GM21529 (cell line): Measurements from ENCODE around the gene GAS1.

Experiments
- ATAC-seq: cut with Tn5 transposase; IDR thresholded peaks from one replicate; pipeline ENCODE4 v1.9.1; 2021; ENCODE audit not compliant: unreplicated experiment

Gene GAS1

DNA sequence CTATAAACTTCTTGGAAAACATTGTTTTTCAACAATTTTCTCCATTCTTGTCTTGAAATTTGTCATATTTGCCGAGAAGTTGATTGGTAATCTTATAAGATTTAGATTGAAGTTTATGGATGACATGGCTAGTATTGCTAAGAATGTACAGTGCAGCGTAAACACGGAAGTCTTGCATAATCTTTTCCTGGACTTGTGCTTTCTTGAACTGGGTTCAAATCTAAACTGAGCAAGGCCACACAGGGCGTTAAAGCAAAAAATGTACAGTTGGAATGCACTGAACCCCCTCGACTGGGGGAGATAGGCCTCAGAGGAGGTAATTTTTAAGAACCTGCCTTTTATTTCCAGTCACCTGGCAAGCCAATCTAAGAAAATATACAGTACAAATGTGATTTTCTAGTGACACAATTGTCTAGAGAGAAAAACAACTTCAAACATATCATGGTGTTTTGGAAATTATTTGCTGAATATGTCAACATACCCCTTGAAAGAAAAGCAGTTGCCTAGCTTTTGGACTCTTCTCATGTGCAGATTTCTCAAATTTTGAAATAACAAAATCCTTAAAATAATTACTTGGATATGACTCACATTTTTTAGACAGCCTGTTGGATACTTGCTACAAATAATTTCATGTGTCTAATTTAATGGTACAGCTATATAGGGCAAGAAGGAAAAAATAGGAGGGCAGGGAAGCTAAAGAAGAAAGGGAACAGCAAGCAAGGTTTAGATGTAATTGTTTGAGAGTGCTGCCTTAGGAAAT lies 18.5 kb upstream of the GAS1 start:
- ATAC-seq = no peak

DNA sequence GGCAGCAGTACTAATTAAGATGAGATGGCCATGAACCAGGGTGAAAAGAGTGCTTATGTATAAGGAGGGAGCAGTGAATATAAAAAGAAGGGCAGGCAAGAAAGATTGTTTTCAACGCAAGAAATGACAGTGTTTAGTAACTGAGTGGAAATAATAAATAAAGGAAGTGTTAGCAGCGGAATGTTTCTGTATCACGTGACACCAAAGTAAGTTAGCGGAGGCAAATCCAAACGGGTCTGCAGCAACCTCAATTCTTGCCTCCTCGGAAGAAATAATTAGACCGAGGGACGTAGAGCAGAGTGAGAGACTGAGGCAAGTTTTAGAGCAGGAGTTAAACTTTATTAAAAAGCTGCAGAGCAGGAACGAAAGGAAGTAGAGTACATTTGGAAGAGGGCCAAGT lies 15.4 kb upstream of the GAS1 start:
- no peak for ATAC-seq

DNA sequence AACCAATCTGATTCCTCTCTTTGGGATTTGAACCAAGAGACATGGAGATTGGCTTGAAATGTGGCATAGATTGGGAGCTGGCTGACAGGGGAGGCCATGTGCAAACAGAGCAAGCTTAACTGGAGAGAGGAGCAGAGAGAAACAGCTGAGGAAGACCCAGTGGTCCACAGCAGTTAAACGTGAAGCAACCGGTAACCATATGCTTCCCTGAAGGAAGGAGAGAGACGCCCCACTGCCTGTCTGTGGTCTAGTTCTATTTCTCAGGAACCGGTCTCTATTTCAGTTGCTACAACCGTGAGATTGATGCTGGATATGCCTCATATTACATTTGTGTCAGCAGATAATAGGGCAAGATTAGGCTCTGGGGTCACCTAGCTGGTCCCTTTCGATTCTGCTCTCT lies 13.6 kb upstream of the GAS1 start:
- no peak for ATAC-seq

DNA sequence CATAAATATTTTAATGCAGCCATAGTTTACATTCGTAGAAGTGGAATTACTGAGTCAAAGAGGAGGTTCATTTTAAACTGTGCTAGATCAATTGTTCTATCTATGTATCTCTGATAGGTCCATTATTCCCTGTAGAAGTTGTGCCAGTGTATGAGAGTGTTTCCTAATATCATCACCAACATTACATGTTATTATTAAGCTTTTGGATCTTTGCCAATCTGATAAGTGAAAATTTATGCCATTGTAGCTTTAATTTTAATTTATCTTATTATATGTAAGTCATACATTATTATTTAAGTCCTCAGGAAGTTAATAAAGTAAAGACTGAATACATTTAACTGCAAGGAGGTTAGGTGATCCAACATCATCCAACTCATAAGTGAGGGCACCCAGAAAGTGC lies 10.9 kb upstream of the GAS1 start:
- no peak for ATAC-seq

DNA sequence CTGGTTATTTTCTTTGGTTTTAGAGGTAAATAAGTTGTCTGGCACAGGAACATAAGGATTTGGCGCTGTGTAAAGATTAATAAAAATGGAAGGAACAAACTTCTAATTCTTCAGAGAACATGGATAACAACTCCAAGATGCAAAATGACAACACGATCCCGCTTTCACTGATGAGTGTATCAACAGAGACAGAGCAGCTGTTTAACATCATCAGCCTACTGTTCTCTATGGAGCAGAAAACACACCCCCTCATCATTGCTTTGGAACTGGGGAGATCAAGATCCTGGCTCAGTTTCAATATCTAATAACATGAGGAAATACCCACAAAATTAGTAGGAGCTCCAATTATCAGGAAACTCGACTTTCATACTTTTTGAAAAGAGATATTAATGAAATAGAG lies 8.3 kb upstream of the GAS1 start:
- no peak for ATAC-seq

DNA sequence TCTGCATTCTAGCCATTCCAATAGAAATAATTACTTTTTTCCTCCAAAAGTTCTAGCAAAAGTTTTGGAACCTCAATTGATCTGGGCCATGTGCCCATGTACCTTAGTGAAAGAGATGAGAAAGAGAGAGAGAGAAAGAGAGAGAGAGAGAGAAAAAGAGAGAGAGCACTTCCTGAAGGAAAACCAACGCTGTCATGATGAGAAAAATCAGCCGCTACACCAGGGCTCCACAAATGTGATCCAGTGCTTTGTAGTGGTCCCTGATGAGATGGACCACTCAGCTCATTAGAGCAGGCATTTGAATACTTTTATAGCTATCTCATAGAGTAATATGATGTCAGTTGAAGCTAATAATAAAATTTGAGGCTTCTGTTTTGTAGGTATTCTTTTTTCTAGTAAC lies 7.7 kb upstream of the GAS1 start:
- ATAC-seq = no peak

DNA sequence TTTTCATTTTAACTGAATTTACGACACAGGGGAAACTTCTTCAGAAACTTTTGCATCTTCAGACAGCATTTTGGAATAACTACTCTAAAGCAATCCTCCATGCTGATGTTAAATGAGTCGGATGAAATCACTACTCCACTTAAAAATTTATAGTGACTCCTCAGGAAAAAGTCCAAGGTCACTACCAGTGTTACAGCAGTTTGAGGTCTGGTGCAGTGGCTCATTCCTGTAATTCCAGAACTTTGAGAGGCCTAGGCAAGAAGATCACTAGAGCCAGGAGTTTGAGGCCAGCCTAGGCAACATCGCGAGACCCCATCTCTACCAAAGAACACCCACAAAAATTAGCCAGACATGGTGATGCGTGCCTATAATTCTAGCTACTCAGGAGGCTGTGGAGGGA lies 5.9 kb upstream of the GAS1 start:
- ATAC-seq = no peak

DNA sequence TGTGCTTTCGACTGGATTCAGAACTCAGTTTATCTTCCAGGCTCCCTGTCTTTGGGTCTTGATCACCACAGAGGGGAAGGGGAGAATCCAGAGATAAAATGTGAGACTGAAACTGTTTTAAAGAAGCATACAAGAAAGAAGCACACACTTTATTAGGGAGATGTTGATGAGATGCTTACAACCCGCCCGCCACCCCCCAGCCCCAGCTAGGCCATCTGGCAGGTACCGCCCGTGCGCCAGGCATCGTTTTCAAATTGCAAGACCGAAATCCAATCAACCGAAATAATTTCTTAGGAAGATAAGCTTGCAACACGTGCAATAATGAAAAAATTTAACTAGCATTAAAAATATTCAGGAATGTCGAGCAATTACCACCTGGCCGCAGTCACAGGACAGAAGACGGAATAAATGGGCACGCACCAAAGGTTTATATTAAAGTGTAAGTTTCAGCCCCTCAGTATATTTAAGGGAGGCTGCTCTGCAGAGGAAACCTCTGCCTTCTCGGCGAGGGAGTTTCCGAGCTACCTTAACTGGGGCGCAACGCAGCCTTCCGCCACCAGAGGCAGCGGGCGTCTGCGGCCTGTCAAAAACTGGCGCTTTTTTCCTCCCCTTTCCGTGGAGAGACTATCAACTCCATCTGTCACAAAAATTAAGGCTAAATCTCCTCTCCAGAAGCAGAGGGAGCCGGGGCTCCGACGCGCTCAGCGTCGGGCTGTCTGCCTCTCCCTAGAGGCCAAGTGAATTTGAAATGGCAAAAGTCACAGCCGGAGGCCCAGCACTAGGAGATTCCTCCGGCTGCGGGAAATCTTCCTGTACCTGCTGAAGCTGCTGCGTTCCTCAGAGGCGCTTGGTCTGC lies 996 bp upstream of the GAS1 start:
- peak; percentile 77 for ATAC-seq

DNA sequence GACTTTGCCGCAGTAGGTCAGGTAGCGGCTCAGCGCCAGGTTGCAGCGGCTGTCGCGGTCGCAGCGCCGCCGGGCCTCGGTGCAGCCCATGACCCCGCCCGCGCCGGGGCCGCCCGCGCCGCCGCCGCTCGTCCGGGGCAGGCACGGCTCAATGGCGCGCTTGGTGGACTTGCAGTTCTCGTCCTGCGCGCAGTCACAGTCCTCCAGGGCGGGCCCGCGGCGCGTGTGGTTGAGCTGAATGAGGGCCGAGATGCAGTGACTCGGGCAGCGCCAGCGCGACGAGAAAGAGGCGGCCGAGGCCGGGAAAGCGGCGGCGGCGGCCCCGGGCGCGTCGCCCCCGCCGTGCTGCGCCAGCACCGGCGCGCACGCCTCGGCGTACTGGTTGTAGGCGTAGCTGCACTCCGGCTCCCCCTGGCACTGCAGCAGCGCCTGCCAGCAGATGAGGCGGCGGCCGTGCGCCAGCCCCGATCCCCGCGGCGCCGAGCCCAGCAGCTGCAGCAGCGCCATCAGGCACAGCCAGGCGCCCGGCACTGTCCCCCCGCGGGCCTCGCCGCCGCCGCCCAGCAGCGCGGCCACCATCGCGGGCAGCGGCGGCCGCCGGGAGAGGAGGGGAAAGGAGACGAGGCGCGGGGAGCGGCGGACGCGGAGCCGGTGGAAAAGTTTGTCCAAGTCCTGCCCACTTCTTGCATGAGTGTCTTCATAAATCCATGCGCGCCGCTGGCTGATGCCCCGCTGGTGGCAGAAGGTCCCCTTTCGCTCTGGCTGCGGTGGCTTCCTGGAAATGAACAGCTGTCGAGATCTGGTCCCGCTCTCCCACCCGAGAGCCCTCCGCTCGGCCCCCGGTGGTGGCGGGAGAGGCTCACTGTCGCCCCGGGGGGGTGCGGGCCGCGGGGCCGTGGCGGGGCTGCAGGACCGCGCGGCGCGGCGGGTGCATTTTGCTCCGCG lies 833 bp downstream of the GAS1 start:
- peak; percentile 45 for ATAC-seq

DNA sequence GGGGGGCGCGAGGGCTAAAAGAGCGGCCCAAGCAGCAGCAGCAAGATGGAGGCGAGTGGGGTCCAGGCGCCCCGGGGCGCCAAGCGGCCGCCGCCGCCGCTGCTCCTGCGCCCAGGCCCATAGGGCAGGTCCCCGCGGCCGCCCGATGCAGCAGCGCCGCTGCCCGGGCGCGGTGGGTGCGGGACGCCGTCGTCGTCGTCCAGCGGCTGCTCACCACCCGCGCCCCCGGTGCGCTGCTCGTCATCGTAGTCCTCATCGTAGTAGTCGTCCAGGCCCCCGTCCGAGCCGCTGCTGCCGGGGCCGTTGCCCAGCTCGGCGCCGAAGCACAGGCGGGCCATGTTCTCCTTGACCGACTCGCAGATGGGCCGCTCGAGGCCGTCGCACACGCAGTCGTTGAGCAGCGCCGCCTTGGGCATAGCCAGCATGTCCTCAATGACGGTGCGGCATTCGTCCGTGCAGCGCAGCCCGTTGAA lies 1.5 kb downstream of the GAS1 start:
- ATAC-seq = no peak

DNA sequence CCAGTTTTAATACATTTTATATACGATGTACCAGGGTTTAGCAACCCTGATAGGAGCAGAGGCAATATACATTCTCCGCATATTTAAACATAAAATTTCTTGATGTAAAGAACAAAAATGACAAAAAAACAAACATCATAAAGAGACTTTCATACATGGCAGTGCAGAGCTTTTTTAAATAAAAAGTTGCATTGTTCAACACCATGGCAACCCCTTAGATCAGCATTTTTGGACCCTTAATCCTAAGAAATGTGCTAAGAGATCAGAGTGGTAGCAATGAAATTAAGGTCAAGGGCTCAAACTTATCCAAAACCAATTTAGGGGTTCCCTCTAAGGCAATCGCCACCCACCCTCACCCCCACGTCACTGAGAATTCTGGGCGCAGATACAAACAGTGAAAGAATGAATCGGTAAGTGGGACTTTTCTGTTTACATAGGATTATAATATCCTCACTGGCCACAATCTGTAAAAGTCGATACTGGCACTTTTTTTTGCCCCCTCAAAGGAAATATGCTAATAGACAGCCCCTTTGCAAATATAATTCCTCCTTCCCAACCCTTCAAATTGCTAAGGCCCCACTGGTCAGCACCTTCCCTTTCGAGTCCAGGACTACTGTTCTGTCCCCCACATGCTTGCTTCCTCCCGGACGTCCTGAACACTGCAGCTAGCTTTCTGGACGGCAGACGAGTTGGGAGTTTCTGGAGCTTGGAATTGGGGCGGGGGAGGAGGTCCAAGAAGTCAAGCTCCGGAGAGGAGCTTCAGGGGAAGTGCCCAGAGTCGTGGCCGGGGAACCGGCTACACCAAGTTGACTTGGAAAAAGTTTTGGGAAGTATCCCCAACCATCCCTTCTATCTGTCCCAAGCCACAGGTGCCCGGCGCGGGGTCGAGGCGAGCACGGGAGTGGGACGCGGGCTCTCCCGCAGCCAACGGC lies 2.2 kb downstream of the GAS1 start:
- ATAC-seq = no peak

DNA sequence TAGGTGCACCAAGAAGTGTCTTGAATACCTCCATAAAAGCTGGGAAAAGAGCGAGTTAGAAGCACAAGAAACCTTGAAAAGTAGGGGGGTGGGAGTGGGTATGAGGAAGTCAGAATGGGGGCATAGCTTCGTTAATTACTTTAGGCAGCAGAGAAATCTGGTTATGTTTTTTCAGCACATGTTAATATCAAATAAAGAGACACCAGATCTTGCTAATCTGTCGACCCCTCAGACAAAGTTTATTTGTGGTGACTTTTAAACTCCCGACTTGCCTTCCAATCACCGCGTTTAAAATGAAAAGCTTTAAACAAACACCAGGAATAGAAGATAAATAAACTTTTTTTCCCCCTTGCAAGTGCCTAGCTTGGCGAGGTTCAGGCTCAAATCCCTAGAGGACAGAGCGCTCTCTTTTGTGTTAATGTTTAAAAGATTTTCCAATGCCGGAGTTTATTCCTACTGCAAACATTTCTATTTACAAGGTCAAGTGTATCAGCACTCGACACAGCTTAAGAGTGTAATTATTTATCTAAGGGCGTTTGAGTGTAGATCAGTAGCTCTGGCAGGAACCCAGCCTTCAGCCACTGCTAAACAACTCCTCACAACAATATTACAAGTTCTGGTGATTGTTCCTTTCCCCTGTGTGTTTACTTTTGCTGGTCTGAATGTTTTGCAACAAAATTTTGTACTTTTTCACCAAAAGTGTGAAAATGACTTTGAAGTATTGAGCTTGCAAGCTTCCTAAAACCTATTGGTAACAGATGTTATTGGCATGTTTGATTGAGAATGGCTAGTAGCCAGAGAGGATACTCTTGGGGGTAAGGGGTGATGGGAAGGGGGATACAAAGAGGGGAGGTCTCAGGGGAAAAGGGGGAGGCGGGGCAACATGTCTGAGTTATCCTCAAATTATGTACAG lies 3.8 kb downstream of the GAS1 start:
- no peak for ATAC-seq

DNA sequence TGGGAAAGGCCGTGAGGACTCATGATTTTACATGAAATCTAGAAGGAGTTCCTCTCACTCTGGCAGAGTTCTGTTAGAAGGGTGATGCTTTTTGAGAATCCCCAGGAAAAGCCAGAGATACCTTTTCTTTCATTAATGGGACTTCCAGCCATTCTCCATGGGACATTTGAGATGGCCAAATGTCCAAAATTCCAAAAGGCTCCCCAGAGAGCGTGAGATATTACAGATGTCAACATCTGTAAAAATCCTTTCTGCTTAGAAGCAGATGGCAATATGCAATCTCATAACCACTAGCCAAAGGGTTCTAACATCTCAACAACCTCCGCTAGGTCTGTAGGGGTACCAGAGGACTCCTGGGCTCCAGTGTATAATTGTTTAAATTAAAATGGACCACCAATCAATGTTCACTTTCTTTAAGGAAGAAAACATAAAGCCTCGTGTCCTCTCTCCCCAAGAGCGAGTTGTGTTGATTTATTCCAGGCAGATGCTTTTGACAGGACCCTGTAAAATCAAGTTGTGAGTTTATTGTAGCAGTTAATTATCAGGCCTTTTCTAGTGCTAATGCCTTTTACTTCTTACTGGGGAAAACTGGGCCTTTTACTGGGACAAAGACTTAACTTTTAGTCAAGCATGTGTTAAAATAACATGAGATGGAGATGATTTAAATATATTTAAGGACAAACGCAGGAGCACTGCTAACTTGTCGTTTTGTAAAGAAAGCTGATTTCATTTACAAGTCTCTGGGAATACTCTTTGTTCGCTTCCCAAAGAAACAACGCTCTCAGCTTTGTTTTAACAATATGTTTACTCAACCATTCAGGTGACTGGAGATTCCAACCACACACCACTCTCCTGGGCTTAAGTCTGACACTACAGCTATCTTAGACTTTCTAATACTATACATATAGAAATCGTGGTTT lies 4.8 kb downstream of the GAS1 start:
- no peak for ATAC-seq

DNA sequence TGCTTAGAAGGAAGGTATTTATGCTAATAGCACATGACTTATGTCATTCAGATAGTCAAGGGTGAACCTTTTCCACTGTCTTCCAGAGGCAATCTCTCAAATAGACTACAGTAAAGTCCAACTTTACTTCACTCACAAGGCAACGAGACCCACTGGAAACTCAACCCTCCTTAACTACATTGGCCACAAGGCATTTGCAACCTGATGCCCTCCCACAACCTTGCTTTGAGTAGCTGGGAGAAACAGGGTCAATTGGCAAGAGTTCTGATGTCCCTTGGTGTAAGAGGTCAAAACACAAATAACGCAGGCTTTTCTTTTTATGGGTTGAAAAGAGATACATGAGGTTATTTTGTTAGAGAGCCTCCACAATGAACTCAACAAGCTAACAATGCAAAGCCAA lies 6.1 kb downstream of the GAS1 start:
- no peak for ATAC-seq

DNA sequence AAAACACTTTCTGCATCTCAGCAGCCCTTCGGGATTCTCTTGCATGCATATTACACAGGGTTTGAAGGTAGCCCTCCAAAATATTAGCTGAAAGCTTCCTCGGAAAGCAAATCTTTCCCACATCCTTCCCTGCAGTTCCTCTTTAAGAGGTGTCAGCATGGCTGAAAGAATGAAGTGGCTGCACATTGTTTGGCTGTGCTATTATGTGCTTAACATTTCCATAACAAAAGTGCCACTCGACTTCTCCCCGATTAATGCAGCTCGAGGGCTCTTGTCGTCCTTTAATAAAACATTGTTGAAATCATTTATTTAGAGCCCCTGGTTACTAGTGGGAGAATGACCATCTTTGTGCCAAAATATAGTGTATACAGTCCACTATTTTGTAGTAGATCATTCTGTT lies 6.5 kb downstream of the GAS1 start:
- ATAC-seq = no peak

DNA sequence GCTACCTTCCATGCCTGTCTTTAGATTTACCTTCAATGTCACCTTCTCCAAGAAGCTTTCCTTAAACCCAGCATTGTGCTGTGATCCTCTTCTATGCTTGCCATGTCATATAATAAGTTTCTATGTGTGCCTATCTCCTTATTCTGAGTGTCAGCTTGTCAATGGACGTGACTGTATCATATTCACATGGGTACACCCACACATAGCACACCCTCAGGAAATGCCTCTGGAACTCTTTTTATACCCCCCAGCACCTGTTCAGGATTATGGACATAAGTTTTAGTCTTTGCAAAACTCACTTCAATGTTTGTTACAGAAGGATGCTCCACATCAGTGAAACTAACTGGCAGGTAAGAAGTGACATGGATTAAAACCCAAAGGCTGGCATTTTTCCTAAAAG lies 7.4 kb downstream of the GAS1 start:
- ATAC-seq = no peak

DNA sequence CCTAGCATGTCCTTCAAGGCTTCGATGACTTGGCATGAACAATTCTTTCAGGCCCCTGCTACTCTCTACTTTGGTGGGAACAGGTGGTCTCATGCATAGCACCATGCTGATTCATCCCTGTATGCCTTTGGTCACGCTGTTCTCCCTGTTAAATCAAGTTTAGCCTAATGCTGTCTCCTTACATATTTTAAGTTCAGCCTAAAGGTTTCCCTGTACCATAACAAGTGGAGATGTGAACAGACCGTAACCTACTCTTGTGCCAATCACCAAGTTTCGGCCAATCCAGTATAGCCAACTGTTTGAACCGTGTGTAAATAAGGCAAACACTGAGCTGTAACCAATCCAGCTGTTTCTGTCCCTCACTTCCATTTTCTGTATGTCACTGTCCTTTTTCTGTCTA lies 8.0 kb downstream of the GAS1 start:
- no peak for ATAC-seq

DNA sequence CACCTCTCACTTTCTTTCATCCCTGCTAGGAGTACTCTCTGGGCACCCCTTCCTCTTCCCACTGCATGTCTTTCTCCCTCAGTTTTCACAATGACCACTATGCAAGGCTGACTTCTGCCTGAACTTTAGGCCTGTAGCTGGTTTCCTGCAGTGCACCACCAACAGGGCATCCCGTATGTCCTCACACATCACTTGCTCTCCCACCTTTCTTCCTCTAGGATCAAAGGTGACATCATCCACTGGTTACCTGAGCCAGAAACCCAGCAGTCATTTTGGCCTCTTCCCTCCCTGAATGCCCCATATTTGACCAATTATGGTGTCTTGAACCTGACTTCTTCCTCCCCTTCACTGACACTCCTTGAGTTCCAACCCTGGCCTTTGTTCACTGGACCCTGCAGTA lies 8.5 kb downstream of the GAS1 start:
- ATAC-seq = no peak
